Hematopoietic multipotent progenitor cell treated with erythropoietin and hydrocortisone succinate and interleukin-3 and kit ligand, for 15 days (in vitro differentiated cells): ENCODE data around the gene MDFIC2.

ENCODE experiments used
- DNase-seq: peaks from one replicate; pipeline ENCODE4 v3.0.0-alpha.2; 2015; ENCODE audit warnings: low spot score

The MDFIC2 gene

GRCh38 chr3:70179111-70179510 is 133.3 kb downstream of the MDFIC2 start:
- DNase-seq: no peak

GRCh38 chr3:70177881-70178645 is 134.4 kb downstream of the MDFIC2 start:
- DNase-seq: no peak

GRCh38 chr3:70176224-70176623 is 136.2 kb downstream of the MDFIC2 start:
- DNase-seq: no peak

GRCh38 chr3:70156808-70157207 is 155.6 kb downstream of the MDFIC2 start:
- no peak for DNase-seq

- DNase-seq: no peak
Observed at GRCh38 chr3:70150599-70150998, 161.8 kb downstream of the MDFIC2 start.

- DNase-seq: no peak
Observed at GRCh38 chr3:70149714-70150400, 162.6 kb downstream of the MDFIC2 start.
